ENCODE results near the gene PALB2.
"Not testable (repeated sequence)": the region's sequence is repeated elsewhere in the genome, so short reads cannot be mapped to it uniquely, and the experiment has no call there.

The PALB2 gene

DNA sequence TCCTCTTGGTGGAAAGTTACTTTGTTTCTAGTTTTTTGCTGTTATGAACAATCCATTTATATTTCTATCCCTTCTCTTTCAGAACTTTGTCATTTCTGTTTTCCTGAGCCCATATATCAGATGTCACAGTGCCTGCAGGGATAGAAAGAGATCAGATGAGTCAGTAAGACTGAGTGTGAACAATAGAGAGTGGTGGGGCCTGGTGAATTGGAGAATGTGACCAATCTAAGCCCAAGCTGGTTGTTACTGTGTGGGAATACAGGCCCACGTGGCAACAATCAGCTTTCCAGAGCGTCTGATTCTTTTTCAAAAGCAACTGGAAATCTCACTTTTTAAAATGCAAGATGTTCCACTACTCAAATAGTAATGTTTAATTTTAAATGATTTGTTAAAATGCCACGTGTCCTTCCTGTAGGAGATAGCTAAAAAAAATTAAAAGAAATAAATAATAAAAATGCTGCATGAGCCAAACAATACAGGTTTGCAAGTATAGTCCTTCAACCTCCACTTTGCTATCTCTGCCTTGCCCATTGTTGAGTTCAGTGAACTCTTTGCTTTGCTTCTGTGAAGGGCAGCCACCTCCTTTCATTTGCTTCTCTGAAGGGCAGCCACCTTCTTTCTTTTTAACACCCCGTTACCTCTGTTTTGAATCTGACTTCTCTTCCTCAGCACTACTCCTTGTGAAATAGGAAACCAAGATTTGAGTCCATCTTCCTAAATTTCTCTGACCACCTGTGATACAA is 9.7 kb upstream of the PALB2 start:
- no peak for DNase-seq (ENCODE audit: low read depth in 2 of 2, low spot score in 1 of 2)

DNA sequence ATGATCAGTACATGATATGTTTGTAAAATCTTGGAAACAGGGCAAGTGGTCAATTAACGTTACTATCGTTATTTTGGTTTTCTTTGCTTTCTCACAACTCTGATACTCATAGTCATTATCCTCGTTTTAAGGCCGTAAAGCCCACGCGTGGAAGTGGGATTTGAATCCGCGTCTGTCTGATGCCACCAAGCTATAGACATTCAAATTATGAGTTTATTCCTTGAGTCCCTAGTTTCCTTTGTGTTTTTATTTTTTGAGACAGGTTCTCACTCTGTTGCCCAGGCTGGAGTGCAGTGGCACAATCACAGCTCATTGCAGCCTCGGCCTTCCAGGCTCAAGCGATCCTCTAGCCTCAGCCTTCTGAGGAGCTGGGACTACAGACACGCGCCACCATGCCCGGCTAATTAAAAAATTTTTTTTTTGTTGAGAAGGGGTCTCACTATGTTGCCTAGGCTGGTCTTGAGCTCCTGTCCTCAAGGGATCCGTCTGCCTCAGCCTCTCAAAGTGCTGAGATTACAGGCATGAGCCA is 1.2 kb upstream of the PALB2 start:
- no peak for DNase-seq (ENCODE audit: low read depth in 2 of 2, low spot score in 1 of 2)

DNA sequence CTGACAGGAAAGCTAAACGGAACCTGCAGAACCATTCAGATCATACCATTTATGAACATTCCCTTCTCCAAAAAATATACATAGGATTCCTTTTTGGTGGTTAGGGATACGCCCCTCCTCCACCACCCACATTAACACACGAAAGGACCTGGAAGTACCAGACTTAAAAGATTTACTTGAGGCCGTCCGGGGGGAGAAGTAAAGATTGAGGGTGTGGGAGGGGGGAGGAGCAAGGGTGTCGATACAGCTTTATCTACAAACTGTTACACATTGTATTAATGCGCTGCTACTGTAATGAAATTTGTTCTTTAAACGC is 537 bp downstream of the PALB2 start:
- DNase-seq (ENCODE audit: low read depth in 2 of 2, low spot score in 1 of 2) = no peak

DNA sequence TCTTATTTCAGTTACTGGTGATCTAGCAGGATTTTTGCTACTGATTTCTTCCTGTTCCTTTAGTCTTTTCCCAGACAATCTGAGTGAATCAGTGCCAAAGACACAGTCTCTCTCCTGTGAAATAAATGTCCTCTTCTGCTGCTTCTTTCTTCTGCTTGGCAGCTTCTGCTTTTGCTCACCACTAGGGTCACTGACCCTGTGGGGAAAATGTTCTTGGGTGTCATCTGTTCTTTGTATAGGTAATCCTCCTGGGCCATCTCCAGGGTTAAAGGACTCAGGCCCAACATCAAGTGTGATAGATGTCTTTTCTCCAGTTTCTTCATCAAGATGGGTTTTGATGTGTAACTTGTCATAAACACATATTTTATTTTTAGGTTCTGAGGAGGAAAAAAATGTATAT is 5.2 kb downstream of the PALB2 start:
- DNase-seq (ENCODE audit: low read depth in 2 of 2, low spot score in 1 of 2) = no peak

DNA sequence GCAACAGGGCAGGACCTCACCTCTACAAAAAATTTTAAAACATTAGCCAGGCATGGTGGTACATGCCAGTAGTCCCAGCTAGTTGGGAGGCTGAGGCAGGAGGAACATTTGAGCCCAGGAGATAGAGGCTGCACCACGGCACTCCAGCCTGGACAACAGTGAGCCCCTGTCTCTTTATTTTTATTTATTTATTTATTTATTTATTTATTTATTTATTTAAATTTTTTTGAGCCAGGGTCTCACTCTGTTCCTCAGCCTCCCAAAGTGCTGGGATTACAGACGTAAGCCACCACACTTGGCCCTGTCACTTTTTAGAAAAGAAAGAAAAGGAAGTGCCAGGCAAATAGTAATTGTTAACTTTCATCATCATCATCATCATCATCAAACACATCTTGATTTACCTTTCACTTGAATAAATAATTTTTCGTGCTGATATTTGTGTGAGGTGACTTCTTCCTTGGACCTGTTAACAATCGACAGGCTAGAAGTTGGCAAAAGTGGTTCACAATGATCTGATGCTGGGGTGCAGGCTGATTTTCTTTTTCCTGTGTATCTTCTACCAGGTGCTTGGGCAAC is 6.6 kb downstream of the PALB2 start:
- DNase-seq (ENCODE audit: low read depth in 2 of 2, low spot score in 1 of 2) = no peak

DNA sequence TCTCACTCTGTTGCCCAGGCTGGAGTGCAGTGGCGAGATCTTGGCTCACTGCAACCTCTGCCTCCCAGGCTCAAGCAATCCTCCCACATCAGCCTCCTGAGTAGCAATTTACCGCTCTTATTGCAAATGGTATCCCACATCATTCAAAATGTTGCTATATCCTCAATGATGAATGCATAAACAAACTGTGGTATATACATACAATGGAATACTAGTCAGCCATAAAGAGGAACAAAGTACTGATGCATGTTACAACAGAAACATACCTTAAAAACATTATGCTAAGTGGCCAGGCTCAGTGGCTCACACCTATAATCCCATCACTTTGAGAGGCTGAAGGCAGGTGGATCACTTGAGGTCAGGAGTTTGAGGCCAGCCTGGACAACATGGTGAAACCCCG is 9.2 kb downstream of the PALB2 start:
- DNase-seq (ENCODE audit: low read depth in 2 of 2, low spot score in 1 of 2) = not testable (repeated sequence)

DNA sequence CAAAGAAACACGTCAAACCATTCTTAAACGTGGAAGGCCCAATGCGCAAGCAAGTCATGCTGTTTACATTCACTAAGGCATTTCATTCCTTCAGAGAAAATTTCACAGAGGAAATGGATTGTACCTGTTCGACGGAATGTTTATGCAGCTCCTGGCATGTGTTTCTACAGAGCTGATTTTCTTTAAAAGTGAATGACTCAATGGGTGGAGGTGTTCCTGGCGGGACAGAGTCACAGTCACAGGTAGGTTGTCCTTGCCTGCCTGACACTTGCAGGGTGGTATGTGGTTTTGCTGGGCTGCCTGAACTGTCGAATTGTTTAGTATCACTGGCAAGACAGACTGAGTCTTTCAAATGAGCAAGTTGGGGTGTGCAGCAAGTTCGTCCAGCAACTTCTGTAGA is 11.6 kb downstream of the PALB2 start:
- no peak for DNase-seq (ENCODE audit: low read depth in 2 of 2, low spot score in 1 of 2)

DNA sequence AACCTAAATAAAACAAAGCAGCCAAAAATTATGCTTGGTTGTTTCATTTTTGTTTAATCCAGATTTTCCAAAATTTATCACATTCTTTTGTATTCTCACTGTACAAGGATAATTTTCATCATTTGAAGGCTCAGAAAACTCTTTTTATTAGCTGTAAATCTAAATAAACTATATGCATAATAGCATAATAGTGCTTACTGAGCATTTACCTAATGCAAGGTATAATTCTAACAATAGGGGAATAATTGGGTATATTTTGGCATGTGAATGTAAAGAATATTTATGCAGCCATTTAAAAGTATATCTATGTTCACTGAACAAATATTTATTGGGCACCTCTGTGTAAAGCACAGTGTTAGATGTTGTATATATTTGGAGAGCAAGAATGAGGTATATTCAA is 17.0 kb downstream of the PALB2 start:
- DNase-seq (ENCODE audit: low read depth in 2 of 2, low spot score in 1 of 2) = no peak

DNA sequence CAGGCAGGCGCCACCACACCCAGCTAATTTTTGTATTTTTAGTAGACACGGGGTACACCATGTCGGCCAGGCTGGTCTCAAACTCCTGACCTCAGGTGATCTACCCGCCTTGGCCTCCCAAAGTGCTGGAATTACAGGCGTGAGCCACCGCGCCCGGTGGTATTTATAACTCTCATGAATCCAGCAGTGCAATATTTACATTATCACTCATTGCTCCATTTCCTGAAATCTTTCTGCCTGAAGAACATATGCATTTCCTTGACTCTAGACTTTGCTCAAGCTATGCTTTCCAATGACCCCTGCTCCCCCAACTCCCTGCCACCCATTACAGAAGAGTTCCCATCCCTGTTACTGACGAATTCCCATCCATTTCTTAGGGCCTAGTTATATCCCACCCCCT is 25.3 kb downstream of the PALB2 start:
- no peak for DNase-seq (ENCODE audit: low read depth in 2 of 2, low spot score in 1 of 2)

DNA sequence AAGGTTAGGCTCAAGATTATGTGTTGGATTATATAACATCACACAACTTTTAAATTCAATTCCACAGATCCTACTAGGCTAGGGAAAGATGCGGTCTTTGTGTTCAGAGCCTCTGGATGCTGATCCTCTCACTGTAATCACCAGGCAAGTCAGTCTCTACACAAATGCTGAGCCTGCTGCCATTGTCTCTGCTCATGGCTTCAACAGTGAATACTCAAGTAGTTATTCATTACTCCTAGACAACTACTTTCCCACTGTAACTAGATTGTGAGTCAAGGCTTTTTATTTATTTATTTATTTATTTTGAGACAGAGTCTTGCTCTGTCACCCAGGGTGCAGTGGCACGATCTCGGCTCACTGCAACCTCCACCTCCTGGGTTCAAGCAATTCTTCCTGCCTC is 29.2 kb downstream of the PALB2 start:
- no peak for DNase-seq (ENCODE audit: low read depth in 2 of 2, low spot score in 1 of 2)

DNA sequence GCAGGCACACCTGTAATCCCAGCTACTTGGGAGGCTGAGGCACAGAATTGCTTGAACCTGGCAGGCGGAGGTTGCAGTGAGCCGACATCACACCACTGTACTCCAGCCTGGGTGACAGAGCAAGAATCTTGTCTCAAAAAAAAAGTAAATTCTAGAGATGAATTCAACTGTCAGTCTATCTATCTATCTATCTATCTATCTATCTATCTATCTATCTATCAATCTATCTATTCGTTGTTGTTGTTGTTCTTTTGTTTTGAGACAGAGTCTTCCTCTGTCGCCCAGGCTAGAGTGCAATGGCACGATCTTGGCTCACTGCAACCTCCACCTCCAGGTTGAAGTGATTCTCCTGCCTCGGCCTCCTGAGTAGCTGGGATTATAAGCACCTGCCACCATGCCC is 30.2 kb downstream of the PALB2 start:
- not testable (repeated sequence) for DNase-seq (ENCODE audit: low read depth in 2 of 2, low spot score in 1 of 2)

DNA sequence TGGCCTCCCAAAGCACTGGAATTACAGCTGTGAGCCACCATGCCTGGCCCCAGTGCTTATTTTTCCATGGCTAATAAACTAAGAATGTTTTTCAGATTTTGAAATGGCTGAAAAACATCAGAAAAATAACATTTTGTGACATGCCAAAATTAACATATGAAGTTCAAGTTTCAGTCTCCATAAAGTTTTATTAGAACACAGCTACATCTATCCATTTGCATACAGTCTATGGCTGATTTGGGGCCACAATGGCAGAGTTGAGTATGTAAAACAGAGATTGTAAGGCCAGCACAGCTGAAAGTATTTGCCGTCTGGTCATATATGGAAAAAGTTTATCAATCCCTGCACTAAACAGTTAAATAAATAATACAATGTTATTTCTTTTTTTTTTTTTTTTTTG is 31.2 kb downstream of the PALB2 start:
- DNase-seq (ENCODE audit: low read depth in 2 of 2, low spot score in 1 of 2) = no peak

DNA sequence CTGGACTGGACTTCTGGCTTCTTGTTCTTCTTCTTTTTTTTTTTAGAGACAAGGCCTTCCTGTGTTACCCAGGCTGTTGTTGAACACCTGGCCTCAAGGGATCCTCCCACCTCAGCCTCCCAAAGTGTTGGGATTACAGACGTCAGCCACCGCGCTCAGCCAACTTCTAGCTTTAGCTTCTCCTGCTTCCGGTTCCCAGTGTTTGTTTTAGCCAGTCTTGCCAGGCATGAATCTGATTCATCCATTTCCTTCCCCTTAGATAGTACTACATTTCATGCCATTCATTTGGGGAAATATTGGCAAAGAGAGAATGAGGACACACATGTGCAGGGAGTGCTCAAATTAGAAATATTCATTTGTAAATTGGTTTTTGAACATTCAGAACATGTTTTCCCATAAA is 32.9 kb downstream of the PALB2 start:
- DNase-seq (ENCODE audit: low read depth in 2 of 2, low spot score in 1 of 2) = no peak

DNA sequence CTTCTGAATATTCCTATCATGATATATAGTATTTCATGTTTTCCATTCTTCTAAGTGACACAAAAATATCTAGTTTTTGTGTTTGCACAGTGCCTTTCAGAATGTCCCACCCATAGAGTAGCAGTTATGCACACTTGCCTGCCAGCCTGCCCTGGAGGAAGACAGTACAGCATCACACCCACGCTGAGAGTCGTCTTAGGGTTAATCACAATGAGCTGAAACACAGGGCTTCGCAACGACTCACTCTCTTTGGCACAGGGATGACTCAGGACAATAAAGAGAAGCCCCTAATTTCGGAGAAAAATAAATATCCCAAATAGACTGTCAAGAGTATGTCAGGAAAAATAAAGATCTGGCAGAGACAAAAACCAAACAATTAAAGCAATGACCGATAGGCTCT is 33.4 kb downstream of the PALB2 start:
- no peak for DNase-seq (ENCODE audit: low read depth in 2 of 2, low spot score in 1 of 2)

DNA sequence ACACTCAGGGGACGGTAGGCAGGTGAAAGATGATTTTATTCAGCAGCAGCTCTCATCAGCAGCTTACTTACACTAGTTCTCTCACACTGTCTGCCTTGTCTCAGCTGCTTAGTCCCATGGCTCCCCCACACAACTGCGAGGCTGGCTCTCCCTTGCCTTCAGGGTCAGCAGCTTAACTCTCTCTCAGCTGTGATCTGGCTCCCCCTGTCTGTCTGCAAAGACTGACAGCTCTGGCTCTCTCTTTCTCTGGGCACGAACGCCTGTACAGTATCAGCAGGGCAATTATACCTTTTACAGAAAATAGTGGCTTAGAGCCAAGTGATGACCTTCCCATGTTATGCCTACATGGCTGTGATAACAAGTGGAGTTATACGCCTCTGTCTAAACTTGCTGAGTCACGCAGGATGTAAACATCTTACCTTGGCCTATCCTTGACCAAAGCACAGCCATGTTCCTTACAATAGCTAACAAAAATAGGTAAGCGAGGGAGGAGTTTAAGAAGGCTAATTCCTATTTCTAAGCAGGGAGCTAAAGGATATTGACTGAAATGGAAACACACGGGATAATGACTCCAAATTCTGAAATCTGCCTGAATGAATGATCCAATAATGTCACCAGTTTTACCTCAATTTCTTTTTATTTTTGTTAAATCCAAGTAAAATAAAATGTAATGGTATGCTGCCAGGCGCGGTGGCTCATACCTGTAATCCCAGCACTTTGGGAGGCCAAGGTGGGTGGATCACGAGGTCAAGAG is 43.9 kb downstream of the PALB2 start:
- DNase-seq (ENCODE audit: low read depth in 2 of 2, low spot score in 1 of 2) = no peak

DNA sequence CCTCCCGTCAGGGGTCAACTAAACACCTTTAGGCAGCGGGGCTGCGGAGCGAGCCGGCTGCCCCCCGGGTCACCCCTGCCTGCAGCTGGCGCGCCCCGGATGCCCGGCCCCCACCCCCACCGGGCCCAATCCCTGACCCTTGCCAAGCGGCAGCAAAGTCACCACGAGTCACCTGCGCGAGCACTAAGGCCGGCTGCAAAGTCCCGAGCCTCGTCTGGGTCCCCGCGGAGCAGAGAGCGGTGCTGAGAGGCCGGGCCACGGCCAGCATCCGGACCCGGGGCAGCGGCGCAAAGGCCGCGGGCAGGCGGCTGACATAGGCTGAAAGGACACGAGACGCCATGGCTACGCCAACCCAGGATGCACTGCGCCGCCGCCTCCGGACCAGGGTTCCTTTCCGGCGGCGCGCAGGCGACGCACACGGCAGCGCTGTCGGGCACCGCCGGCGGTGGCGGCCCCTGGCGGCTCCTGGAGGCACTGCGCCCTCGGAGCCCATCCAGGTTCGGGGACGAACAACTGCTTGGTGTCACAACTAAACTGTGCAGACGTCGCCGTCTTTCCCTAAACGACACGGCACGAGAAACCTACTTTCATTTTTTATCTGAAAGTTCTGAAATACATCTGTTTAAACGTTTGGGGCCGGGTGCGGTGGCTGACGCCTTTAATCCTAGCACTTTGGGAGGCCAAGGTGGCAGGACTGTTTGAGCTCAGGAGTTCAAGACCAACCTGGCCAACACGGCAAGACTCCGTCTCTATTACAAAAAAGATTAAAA is 45.0 kb downstream of the PALB2 start, which contains the start of gene NDUFAB1:
TSS of gene NDUFAB1 (minus strand) at position 366 of the 770 bp plus-strand sequence. CDS start at position 340, 26 bp downstream.
- DNase-seq (ENCODE audit: low read depth in 2 of 2, low spot score in 1 of 2) = peak; percentile 80 to 81

DNA sequence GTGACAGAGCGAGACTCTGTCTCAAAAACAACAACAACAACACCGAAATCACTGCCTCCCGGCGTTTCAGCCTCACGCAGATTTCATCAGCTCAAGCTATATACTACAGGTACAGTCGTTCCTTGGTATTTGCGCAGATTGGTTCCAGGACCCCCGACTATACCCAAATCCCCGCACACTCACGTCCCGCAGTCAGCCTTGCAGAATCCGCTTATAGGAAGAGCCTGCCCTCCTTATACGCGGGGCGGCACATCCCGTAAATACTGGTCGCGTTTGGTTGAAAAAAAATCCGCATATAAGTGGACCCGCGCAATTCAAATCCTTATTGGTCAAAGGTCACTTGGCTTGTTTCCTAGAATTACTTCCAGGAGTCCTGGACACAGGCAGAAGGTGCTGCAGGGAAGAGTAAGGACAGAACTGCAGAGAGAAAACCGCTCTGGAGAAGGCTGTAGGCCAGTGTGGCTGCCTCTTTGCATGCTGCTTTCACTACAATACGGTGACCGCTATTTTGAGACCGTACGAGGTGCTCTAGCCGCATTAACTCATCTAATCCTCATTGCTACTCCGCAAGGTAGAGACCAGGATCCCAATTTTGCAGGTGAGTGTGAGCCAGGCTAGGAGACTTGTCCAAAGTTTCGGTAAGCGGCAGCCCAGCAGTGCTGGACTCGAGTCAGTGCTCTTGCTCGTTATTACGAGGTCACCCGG is 45.7 kb downstream of the PALB2 start:
- no peak for DNase-seq (ENCODE audit: low read depth in 2 of 2, low spot score in 1 of 2)

DNA sequence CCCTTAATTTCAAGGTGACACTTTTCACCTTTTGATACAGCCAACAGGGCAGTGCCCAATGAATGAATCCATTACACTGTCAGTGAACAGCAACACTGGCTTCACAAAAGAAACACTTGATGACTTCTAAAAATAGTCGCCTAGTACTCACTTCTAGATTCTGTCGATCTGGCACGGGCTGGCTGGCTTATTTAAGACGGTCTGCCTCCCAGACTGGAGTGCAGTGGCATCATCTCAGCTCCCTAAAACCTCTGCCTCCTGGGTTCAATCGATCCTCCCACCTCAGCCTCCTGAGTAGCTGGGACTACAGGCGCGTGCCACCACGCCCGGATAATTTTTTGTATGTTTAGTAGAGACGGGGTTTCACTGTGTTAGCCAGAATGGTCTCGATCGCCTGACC is 46.9 kb downstream of the PALB2 start:
- no peak for DNase-seq (ENCODE audit: low read depth in 2 of 2, low spot score in 1 of 2)

DNA sequence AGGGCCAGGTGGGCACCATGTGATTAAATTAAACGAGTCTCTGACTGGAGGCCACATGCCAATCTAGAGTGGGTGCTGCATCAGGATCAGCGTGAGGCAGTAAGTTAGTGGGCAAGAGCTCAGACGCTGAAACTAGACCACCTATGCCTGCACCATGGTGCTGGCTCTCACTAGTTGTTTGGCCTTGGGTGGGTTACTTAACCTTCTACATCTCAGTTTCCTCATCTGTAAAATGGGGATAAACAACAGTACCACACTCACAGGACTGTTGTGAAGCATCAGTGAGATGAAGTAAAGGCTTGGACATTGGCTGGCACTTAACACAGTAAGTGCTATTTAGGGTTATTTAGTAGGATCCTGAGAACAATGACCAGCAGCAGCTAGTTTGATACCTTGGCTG is 50.9 kb downstream of the PALB2 start:
- no peak for DNase-seq (ENCODE audit: low read depth in 2 of 2, low spot score in 1 of 2)

DNA sequence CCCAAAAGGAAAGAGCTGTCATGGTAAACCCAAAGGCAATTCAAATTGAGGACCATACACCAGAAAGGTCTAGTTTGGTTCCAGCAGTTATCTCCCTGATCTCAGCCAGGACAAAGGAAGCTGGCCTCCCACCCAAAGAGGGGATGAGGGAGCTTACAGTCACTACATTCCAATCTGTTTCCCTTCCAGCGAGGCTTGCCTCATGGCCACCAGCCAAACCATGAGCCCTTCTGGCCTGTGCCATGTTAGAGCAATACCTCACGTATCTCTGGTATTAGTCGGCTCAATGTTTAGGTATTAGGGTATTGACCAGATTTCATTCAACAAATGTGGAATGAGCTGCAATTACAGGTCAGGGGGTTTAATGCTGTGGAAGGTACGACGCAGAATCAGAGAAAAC is 53.4 kb downstream of the PALB2 start:
- no peak for DNase-seq (ENCODE audit: low read depth in 2 of 2, low spot score in 1 of 2)
